Testis (tissue), 2 donors: ENCODE measurements around the gene AUTS2.

Experiments used
- CTCF ChIP-seq, 3 experiments: fragments of 450-650 bp in 2 of 3; fragments of 200-600 bp in 1 of 3; sonication (generic) in 1 of 3; IDR thresholded peaks; one replicate each; pipeline ENCODE4 v1.5.1; 2016 to 2019; ENCODE audit warnings: antibody characterized with exemption in 3 of 3, mild to moderate bottlenecking in 2 of 3, moderate library complexity in 1 of 3
- POLR2A ChIP-seq: fragments of 450-650 bp; IDR thresholded peaks from one replicate; pipeline ENCODE4 v1.6.1; 2017; ENCODE audit warnings: antibody characterized with exemption, mild to moderate bottlenecking, moderate library complexity

GRCh38 chr7:70190281-70190680, 592.0 kb downstream of the AUTS2 start:
- TF ChIP-seq CTCF (IDR thresholded peaks at IDR 0.05) (no peak), POLR2A (no peak)
